H1 (cell line): Measurements from ENCODE around the gene RBM15B. TPM values are rescaled to one million over a fixed set of nuclear protein-coding genes. Genes with fewer than 3 reads are reported as not detected.

Experiments
- CTCF ChIA-PET: fragments of 300-600 bp; sonication (Branson Sonifier 250); formaldehyde crosslinking; loops from one replicate; lab custom pipeline; 2021; ENCODE audit not compliant: partially characterized antibody; lab: Charles Lee
- POLR2A ChIA-PET: fragments of 300-600 bp; sonication (Branson Sonifier 250); formaldehyde crosslinking; loops from one replicate; lab custom pipeline; 2021; ENCODE audit warnings: inconsistent platforms; ENCODE audit not compliant: partially characterized antibody; lab: Charles Lee
- DNase-seq, 2 experiments: peaks; one replicate each; pipeline versions ENCODE4 v3.0.0 to v3.0.0-alpha.2; 2010 to 2022; ENCODE audit warnings: low spot score in 2 of 2, low read depth in 1 of 2, mixed read lengths in 1 of 2
- FAIRE-seq: peaks from 2 replicates; lab custom pipeline; 2011; peaks lifted over from hg19 to GRCh38; lab: Jason Lieb, UNC
- H2AFZ ChIP-seq: 2 replicates; pipeline ENCODE4 v1.8.1; 2012; ENCODE audit warnings: low read length, inconsistent platforms
- H2AK5ac ChIP-seq: 2 replicates; pipeline ENCODE4 v1.6.1; 2013; ENCODE audit warnings: low read depth, low read length
- H2BK120ac ChIP-seq: replicated peaks from 2 replicates; pipeline ENCODE3; 2013; ENCODE audit warnings: low read depth, low read length, inconsistent platforms
- H2BK12ac ChIP-seq: 2 replicates; pipeline ENCODE4 v1.6.1; 2013; ENCODE audit warnings: low read depth, low read length
- H2BK15ac ChIP-seq: 2 replicates; pipeline ENCODE4 v1.6.1; 2013; ENCODE audit warnings: low read length
- H2BK20ac ChIP-seq: 2 replicates; pipeline ENCODE4 v1.6.1; 2013; ENCODE audit warnings: low read length
- H2BK5ac ChIP-seq: 2 replicates; pipeline ENCODE4 v1.6.1; 2013; ENCODE audit warnings: low read depth, low read length
- H3K14ac ChIP-seq: 2 replicates; pipeline ENCODE4 v1.6.1; 2013; ENCODE audit warnings: inconsistent platforms; ENCODE audit not compliant: insufficient read length
- H3K18ac ChIP-seq: 2 replicates; pipeline ENCODE4 v1.6.1; 2013; ENCODE audit warnings: low read length; ENCODE audit errors: extremely low read depth
- H3K23ac ChIP-seq: 2 replicates; pipeline ENCODE4 v1.6.1; 2013; ENCODE audit warnings: inconsistent platforms; ENCODE audit not compliant: insufficient read length
- H3K23me2 ChIP-seq: 2 replicates; pipeline ENCODE4 v1.6.1; 2013; ENCODE audit warnings: low read depth, low read length
- H3K27ac ChIP-seq: 2 replicates; pipeline ENCODE4 v1.6.1; 2011; ENCODE audit warnings: low read depth, low read length, inconsistent platforms
- H3K27me3 ChIP-seq, 4 experiments: replicated peaks in 1 of 4; 1 replicate in 1 of 4; 2 replicates in 3 of 4; pipeline versions ENCODE4 v1.6.1 to v1.8.1; 2011 to 2013; ENCODE audit warnings: low read length in 3 of 4, mild to moderate bottlenecking in 3 of 4, inconsistent platforms in 2 of 4, mixed read lengths in 2 of 4, moderate library complexity in 1 of 4; ENCODE audit not compliant: control insufficient read depth in 3 of 4, insufficient read depth in 3 of 4; ENCODE audit errors: extremely low read depth in 1 of 4
- H3K36me3 ChIP-seq, 4 experiments: 2 replicates each; pipeline versions ENCODE4 v1.6.1 to v1.8.1; 2011 to 2013; ENCODE audit warnings: mild to moderate bottlenecking in 4 of 4, low read length in 3 of 4, moderate library complexity in 2 of 4, control low read depth in 1 of 4, inconsistent platforms in 1 of 4; ENCODE audit not compliant: insufficient read depth in 4 of 4, control insufficient read depth in 2 of 4
- H3K4ac ChIP-seq: replicated peaks from 2 replicates; pipeline ENCODE3; 2013; ENCODE audit warnings: low read length, low read depth, mixed read lengths, inconsistent platforms; ENCODE audit not compliant: insufficient read length
- H3K4me1 ChIP-seq, 4 experiments: replicated peaks in 1 of 4; 1 replicate in 1 of 4; 2 replicates in 3 of 4; pipeline versions ENCODE4 v1.6.1 to v1.8.1; 2011 to 2013; ENCODE audit warnings: low read length in 3 of 4, inconsistent platforms in 2 of 4, mixed read lengths in 1 of 4; ENCODE audit not compliant: insufficient read depth in 4 of 4, control insufficient read depth in 3 of 4
- H3K4me2 ChIP-seq, 2 experiments: 2 replicates each; pipeline versions ENCODE4 v1.6.1 to v1.8.1; 2011 to 2013; ENCODE audit warnings: low read depth in 2 of 2, low read length in 2 of 2, control low read depth in 1 of 2, inconsistent platforms in 1 of 2, mild to moderate bottlenecking in 1 of 2; ENCODE audit not compliant: insufficient read depth in 1 of 2
- H3K4me3 ChIP-seq, 4 experiments: fragments of 200-600, 300-600 bp in 1 of 4; sonication (generic), shearing (Covaris generic), sonication (Bioruptor Twin) in 1 of 4; 2 replicates each; pipeline versions ENCODE4 v1.5.1 to v1.8.1; 2011 to 2016; ENCODE audit warnings: low read length in 4 of 4, low read depth in 3 of 4, control low read depth in 2 of 4, inconsistent platforms in 2 of 4, mild to moderate bottlenecking in 2 of 4, mixed read lengths in 1 of 4, moderate library complexity in 1 of 4; ENCODE audit not compliant: insufficient read depth in 2 of 4; ENCODE audit errors: extremely low read depth in 1 of 4
- H3K56ac ChIP-seq: replicated peaks from 2 replicates; pipeline ENCODE3; 2013; ENCODE audit warnings: low read depth, mild to moderate bottlenecking, mixed read lengths, low read length, inconsistent platforms; ENCODE audit not compliant: insufficient read length
- H3K79me1 ChIP-seq: 2 replicates; pipeline ENCODE4 v1.6.1; 2013; ENCODE audit warnings: low read depth, low read length, control low read depth
- H3K79me2 ChIP-seq, 2 experiments: 2 replicates each; pipeline versions ENCODE4 v1.6.1 to v1.8.1; 2012 to 2013; ENCODE audit warnings: low read length in 2 of 2, mild to moderate bottlenecking in 2 of 2, inconsistent platforms in 1 of 2; ENCODE audit not compliant: insufficient read depth in 2 of 2, control insufficient read depth in 1 of 2
- H3K9ac ChIP-seq, 4 experiments: replicated peaks in 1 of 4; 1 replicate in 1 of 4; 2 replicates in 3 of 4; pipeline versions ENCODE4 v1.6.1 to v1.8.1; 2011 to 2013; ENCODE audit warnings: low read depth in 3 of 4, low read length in 3 of 4, control low read depth in 2 of 4, mild to moderate bottlenecking in 2 of 4, moderate library complexity in 2 of 4, inconsistent platforms in 1 of 4; ENCODE audit errors: extremely low read depth in 1 of 4
- H3K9me3 ChIP-seq, 2 experiments: 2 replicates each; pipeline versions ENCODE4 v1.6.1 to v1.8.1; 2012 to 2013; ENCODE audit warnings: mild to moderate bottlenecking in 2 of 2, moderate library complexity in 2 of 2, control low read depth in 1 of 2, inconsistent platforms in 1 of 2, low read depth in 1 of 2, low read length in 1 of 2, mixed read lengths in 1 of 2; ENCODE audit not compliant: insufficient read depth in 2 of 2
- H4K20me1 ChIP-seq, 2 experiments: replicated peaks in 1 of 2; 2 replicates each; pipeline versions ENCODE3 to v1.8.1; 2011 to 2013; ENCODE audit warnings: inconsistent platforms in 2 of 2, low read length in 2 of 2, mild to moderate bottlenecking in 1 of 2; ENCODE audit not compliant: insufficient read depth in 2 of 2, control insufficient read depth in 1 of 2
- H4K5ac ChIP-seq: 2 replicates; pipeline ENCODE4 v1.6.1; 2013; ENCODE audit warnings: low read length, low read depth, mixed read lengths, inconsistent platforms; ENCODE audit not compliant: insufficient read length
- H4K8ac ChIP-seq: 2 replicates; pipeline ENCODE4 v1.8.0; 2013; ENCODE audit warnings: mild to moderate bottlenecking, moderate library complexity, low read length, inconsistent platforms; ENCODE audit not compliant: insufficient read depth; ENCODE audit errors: extremely low read depth
- H4K91ac ChIP-seq: replicated peaks from 2 replicates; pipeline ENCODE3; 2013; ENCODE audit warnings: low read length, mixed read lengths, inconsistent platforms; ENCODE audit not compliant: insufficient read length
- ATF2 ChIP-seq: IDR thresholded peaks from 2 replicates; pipeline ENCODE4 v1.6.1; 2012; ENCODE audit warnings: low read length, inconsistent platforms
- BRCA1 ChIP-seq: IDR thresholded peaks from 2 replicates; pipeline ENCODE4 v1.6.1; 2012; ENCODE audit warnings: low read depth, low read length, improper control_type of control experiment
- CBX5 ChIP-seq: fragments of 300-800, 300-1000 bp; sonication (generic); IDR thresholded peaks from 2 replicates; pipeline ENCODE4 v1.7.1; 2016; ENCODE audit warnings: antibody characterized with exemption, low read length, low read depth
- CHD2 ChIP-seq: IDR thresholded peaks from 2 replicates; pipeline ENCODE4 v1.6.1; 2012; ENCODE audit warnings: low read length, improper control_type of control experiment
- CREB1 ChIP-seq: IDR thresholded peaks from 2 replicates; pipeline ENCODE4 v1.6.1; 2012; ENCODE audit warnings: inconsistent platforms
- HDAC2 ChIP-seq, 2 experiments: fragments of 300-600 bp in 1 of 2; sonication (generic) in 1 of 2; IDR thresholded peaks; 2 replicates each; pipeline ENCODE4 v1.6.1; 2011 to 2012; ENCODE audit warnings: low read depth in 2 of 2, low read length in 2 of 2, mild to moderate bottlenecking in 2 of 2, moderate library complexity in 2 of 2, borderline replicate concordance in 1 of 2, inconsistent platforms in 1 of 2
- KDM5A ChIP-seq: fragments of 200-600 bp; IDR thresholded peaks from 2 replicates; pipeline ENCODE4 v1.7.1; 2012; ENCODE audit warnings: mild to moderate bottlenecking, low read length, inconsistent platforms, mixed read lengths
- PHF8 ChIP-seq: fragments of 200-600 bp; sonication (generic); conservative IDR thresholded peaks from 2 replicates; pipeline ENCODE4 v1.7.1; 2012; ENCODE audit warnings: low read depth, mild to moderate bottlenecking, inconsistent platforms, low read length, moderate library complexity
- SP2 ChIP-seq: IDR thresholded peaks from 2 replicates; pipeline ENCODE4 v1.6.1; 2012; ENCODE audit warnings: mild to moderate bottlenecking, low read length, inconsistent platforms
- YY1 ChIP-seq: IDR thresholded peaks from 2 replicates; pipeline ENCODE4 v1.6.1; 2011; ENCODE audit warnings: low read depth, mild to moderate bottlenecking, low read length
- WGBS, 2 experiments: shearing (Covaris generic) in 1 of 2; methylation state at CpG; one replicate each; pipeline versions ENCODE4 v1.1.6 to v1.1.7; 2013 to 2015; ENCODE audit warnings: low lambda C conversion rate in 2 of 2, mixed read lengths in 2 of 2, inconsistent platforms in 1 of 2, low coverage in 1 of 2, missing lambda C conversion rate in 1 of 2; ENCODE audit not compliant: insufficient replicate concordance in 2 of 2, insufficient coverage in 1 of 2, insufficient read length in 1 of 2; ENCODE audit errors: extremely low coverage in 1 of 2, missing lambda C conversion rate in 1 of 2; 5-methylcytosine and 5-hydroxymethylcytosine counted together
- polyA plus RNA-seq, 7 experiments: library from polyadenylated mRNA; depleted of rRNA in 3 of 7; stranded (reverse) in 5 of 7; unstranded in 2 of 7; fragments of >200 nt in 5 of 7; fragments of 200-250 nt in 2 of 7; gene quantifications; 1 replicate in 5 of 7; 2 replicates in 1 of 7; 4 replicates in 1 of 7; pipeline versions ENCODE4 v1.2.1 to v1.2.3, GENCODE V29; 2011 to 2013; ENCODE audit warnings: missing spikeins in 2 of 7, mixed read lengths in 2 of 7
- total RNA-seq: library from RNA; stranded (reverse); fragmentation: NEBNext Ultra II Directional; extraction: Animal tissue kit (Norgen Biotek cat#: 25700); gene quantifications from 2 replicates; pipeline ENCODE4 v1.2.1, GENCODE V29; 2021
- TF ChIP-seq, protein P1 (sequence below): IDR thresholded peaks from 2 replicates; pipeline ENCODE4 v1.6.1; 2012; ENCODE audit warnings: inconsistent platforms

The RBM15B gene
- total and polyA plus RNA-seq, 2 of the 8 experiments (the other 6 are each of a cell fraction or from before 2014, with no cell fraction given): 22.2 to 59.1 TPM

- Histone ChIP-seq H3K4ac (no peak overlapping the region), H2BK5ac (no peak overlapping the region), H3K9me3 (no peaks in the 10 kb centered on the region), H3K23ac (no peak overlapping the region), H2BK120ac (no peak overlapping the region), H2AFZ (no peak overlapping the region), H2AK5ac (no peak overlapping the region), H3K14ac (no peak overlapping the region), H3K18ac (no peak overlapping the region), H3K79me1 (no peaks in the 10 kb centered on the region), H3K27ac (no peak overlapping the region), H3K36me3 (peaks cover 0 to 2% (median 0%) of the 10 kb centered on the region in 4 experiments; a peak in 2 of 8 replicates), H3K4me1 (no peaks in the 10 kb centered on the region), H3K4me3 (no peak overlapping the region), H2BK20ac (no peak overlapping the region), H3K9ac (no peak overlapping the region), H2BK15ac (no peak overlapping the region), H4K5ac (no peak overlapping the region), H4K91ac (no peak overlapping the region), H2BK12ac (no peak overlapping the region), H3K27me3 (no peaks in the 10 kb centered on the region), H3K79me2 (no peaks in the 10 kb centered on the region), H3K23me2 (no peaks in the 10 kb centered on the region), H4K8ac (no peak overlapping the region; the same call in 1 of the 2 replicates), H3K4me2 (no peak overlapping the region), H3K56ac (no peak overlapping the region), H4K20me1 (no peaks in the 10 kb centered on the region)
- ChIA-PET CTCF (interaction anchor here (1.0 to 2.1 kb wide), 3 partner anchors 10 to 733 kb away, joined by 3 to 7 read pairs (median 6); no protein-coding TSS in a partner anchor), POLR2A (interaction anchor here (1.2 to 1.4 kb wide), 2 partner anchors 23 to 29 kb away, joined by 3 to 4 read pairs; partner anchors contain the start of genes MANF and RBM15B)
- DNase-seq (no peak), FAIRE-seq (no peak)
- WGBS, 2 experiments: 88% methylated on average over 6 of the region's 6 CpGs; no CpG with 5 or more reads in 1 of the 2 experiments
- no peak for TF ChIP-seq BRCA1
- TF ChIP-seq CHD2: no peak
- TF ChIP-seq ATF2: no peak
- TF ChIP-seq KDM5A: no peak
- TF ChIP-seq PHF8: no peak
- no peak for TF ChIP-seq YY1
- TF ChIP-seq CREB1: no peak
- no peak for TF ChIP-seq HDAC2 (IDR thresholded peaks at IDR 0.05; ENCODE audit: borderline replicate concordance in 1 of 2, low read depth in 2 of 2, low read length in 2 of 2)
- no peak for TF ChIP-seq SP2
- no peak for TF ChIP-seq CBX5
- TF ChIP-seq, protein P1, sequence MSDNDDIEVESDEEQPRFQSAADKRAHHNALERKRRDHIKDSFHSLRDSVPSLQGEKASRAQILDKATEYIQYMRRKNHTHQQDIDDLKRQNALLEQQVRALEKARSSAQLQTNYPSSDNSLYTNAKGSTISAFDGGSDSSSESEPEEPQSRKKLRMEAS: no peak
Observed at GRCh38 chr3:51361746-51362145, 29.3 kb upstream of the RBM15B start.
